PC-9 (cell line): ENCODE measurements around the gene PINLYP. TPM values are rescaled to one million over a fixed set of nuclear protein-coding genes. Genes with fewer than 3 reads are reported as not detected.

Experiments
- BruUV-seq: library from RNA; stranded (reverse); fragments of 400-500 nt; replicated peaks from 2 replicates; lab custom pipeline; 2021; lab: Mats Ljungman, UMichigan
- CTCF ChIA-PET: fragments of 300-600 bp; sonication (Branson Sonifier 250); formaldehyde crosslinking; loops from one replicate; lab custom pipeline; 2022; ENCODE audit warnings: antibody characterized with exemption; lab: Charles Lee
- POLR2A ChIA-PET: fragments of 300-600 bp; sonication (Branson Sonifier 250); formaldehyde crosslinking; loops from one replicate; lab custom pipeline; 2022; ENCODE audit warnings: antibody characterized with exemption; ENCODE audit not compliant: unreplicated experiment; lab: Charles Lee
- DNase-seq, 2 experiments: peaks; one replicate each; pipeline versions ENCODE4 v3.0.0 to v3.0.0-alpha.2; 2015 to 2022; ENCODE audit warnings: mixed read lengths in 1 of 2
- H2AFZ ChIP-seq: fragments of 200-600 bp; sonication (generic); 2 replicates; pipeline ENCODE4 v1.8.1; 2017; ENCODE audit warnings: antibody characterized with exemption
- H3F3A ChIP-seq: fragments of 200-600 bp; sonication (generic); 2 replicates; pipeline ENCODE4 v1.8.1; 2017; ENCODE audit warnings: antibody characterized with exemption, mild to moderate bottlenecking, low read depth; ENCODE audit not compliant: insufficient read depth
- H3K27ac ChIP-seq: fragments of 200-600 bp; sonication (generic); 2 replicates; pipeline ENCODE4 v1.6.1; 2016; ENCODE audit warnings: mixed run types
- H3K27me3 ChIP-seq: fragments of 200-600 bp; sonication (generic); 2 replicates; pipeline ENCODE4 v1.6.1; 2016; ENCODE audit warnings: low read depth, mixed run types; ENCODE audit not compliant: insufficient read depth
- H3K36me3 ChIP-seq: fragments of 200-600 bp; sonication (generic); 2 replicates; pipeline ENCODE4 v1.6.1; 2016; ENCODE audit warnings: low read depth, mixed run types
- H3K4me1 ChIP-seq: fragments of 200-600 bp; sonication (generic); replicated peaks from 2 replicates; pipeline ENCODE4 v1.6.1; 2016; ENCODE audit warnings: mixed run types; ENCODE audit not compliant: insufficient read depth
- H3K4me2 ChIP-seq: fragments of 200-600 bp; sonication (generic); 2 replicates; pipeline ENCODE4 v1.6.1; 2017; ENCODE audit warnings: mixed run types
- H3K4me3 ChIP-seq: fragments of 200-600 bp; sonication (generic); 2 replicates; pipeline ENCODE4 v1.6.1; 2016; ENCODE audit warnings: mixed run types
- H3K79me2 ChIP-seq: fragments of 200-600 bp; sonication (generic); 2 replicates; pipeline ENCODE4 v1.6.1; 2017; ENCODE audit warnings: low read depth, mixed run types
- H3K9me2 ChIP-seq: fragments of 200-600 bp; sonication (generic); 2 replicates; pipeline ENCODE4 v1.8.1; 2017; ENCODE audit warnings: mild to moderate bottlenecking; ENCODE audit not compliant: insufficient read depth
- H3K9me3 ChIP-seq: fragments of 200-600 bp; sonication (generic); 2 replicates; pipeline ENCODE4 v1.8.1; 2016; ENCODE audit warnings: low read depth; ENCODE audit not compliant: insufficient read depth
- H4K20me1 ChIP-seq: fragments of 200-600 bp; sonication (generic); 2 replicates; pipeline ENCODE4 v1.8.1; 2017; ENCODE audit not compliant: insufficient read depth
- CTCF ChIP-seq: fragments of 200-600 bp; sonication (generic); conservative IDR thresholded peaks from 2 replicates; pipeline ENCODE4 v1.6.1; 2017; ENCODE audit warnings: mixed run types, antibody characterized with exemption, mild to moderate bottlenecking, moderate library complexity
- EZH2 ChIP-seq: fragments of 200-600 bp; sonication (generic); IDR thresholded peaks from 2 replicates; pipeline ENCODE4 v1.8.0; 2017; ENCODE audit warnings: antibody characterized with exemption, low read depth
- intact Hi-C: fragments of 100-400 bp; cut with micrococcal nuclease; formaldehyde crosslinking; loops from one replicate; pipeline ENCODE4 v1.10.0; 2022; ENCODE audit not compliant: unreplicated experiment
- total RNA-seq: library from RNA; stranded (reverse); gene quantifications from 2 replicates; pipeline ENCODE4 v1.2.3, GENCODE V29; 2021

PINLYP gene
- total RNA-seq, 1 experiment from 2014 or later = 2.0 TPM

GRCh38 chr19:43526884-43527859 is 48.4 kb upstream of the PINLYP start, which contains the start of gene ETHE1:
Gene ETHE1 (minus strand): TSS chr19:43527201. CDS start chr19:43527177, 24 bp downstream.
- BruUV-seq = no TSS peak
- TF ChIP-seq CTCF (no peak), EZH2 (no peak)
- Histone ChIP-seq H3F3A (peaks cover 56% of the 10 kb centered on the region), H3K79me2 (peaks cover 45% of the 10 kb centered on the region), H3K36me3 (0 out of 2 replicates have a peak, but pooled peaks cover 7% of the 10 kb centered on the region), H3K27me3 (no peaks in the 10 kb centered on the region), H2AFZ (peak within 1 kb of the TSS; percentile 93), H3K27ac (peak within 1 kb of the TSS; percentile 46), H3K9me2 (no peaks in the 10 kb centered on the region), H3K4me1 (peaks cover 59% of the 10 kb centered on the region), H3K4me3 (peak within 1 kb of the TSS; percentile 97), H3K4me2 (peak within 1 kb of the TSS; percentile 87), H3K9me3 (no peaks in the 10 kb centered on the region), H4K20me1 (no peaks in the 10 kb centered on the region)
- ChIA-PET POLR2A (interaction anchor here (0.6 kb wide), 1 partner anchor 218 kb away, joined by 3 read pairs; no protein-coding TSS in a partner anchor), CTCF (interaction anchor here (0.6 to 0.7 kb wide), 3 partner anchors 25 to 123 kb away, joined by 3 to 9 read pairs (median 4); no protein-coding TSS in a partner anchor)
- DNase-seq = peak; percentile 37 to 81
- intact Hi-C loops = loop anchor here (5.0 kb wide), 1 partner anchor 50 kb away; the partner anchor contains the start of genes PINLYP and XRCC1

- Histone ChIP-seq H4K20me1 (no peaks in the 10 kb centered on the region), H3F3A (peaks cover 65% of the 10 kb centered on the region), H3K4me3 (no peak overlapping the region), H3K36me3 (0 out of 2 replicates have a peak, but pooled peaks cover 2% of the 10 kb centered on the region), H2AFZ (no peak overlapping the region), H3K27ac (no peak overlapping the region), H3K9me2 (no peaks in the 10 kb centered on the region), H3K79me2 (peaks cover 38% of the 10 kb centered on the region), H3K4me2 (peak overlapping the region; percentile 87; the same call in 1 of the 2 replicates), H3K4me1 (peaks cover 57% of the 10 kb centered on the region), H3K9me3 (no peaks in the 10 kb centered on the region), H3K27me3 (no peaks in the 10 kb centered on the region)
- DNase-seq = no peak
- no TSS peak for BruUV-seq
- intact Hi-C loops = loop anchor here (5.0 kb wide), 1 partner anchor 49 kb away; the partner anchor contains the start of genes PINLYP and XRCC1
- CTCF ChIA-PET = interaction anchor here (0.6 to 0.7 kb wide), 4 partner anchors 9 to 123 kb away, joined by 3 to 9 read pairs (median 4); no protein-coding TSS in a partner anchor
- POLR2A ChIA-PET = interaction anchor here (0.6 kb wide), 3 partner anchors 9 to 219 kb away, joined by 3 to 6 read pairs (median 4); partner anchors contain the start of gene IRGQ
- TF ChIP-seq CTCF (no peak), EZH2 (no peak)
Observed at GRCh38 chr19:43527860-43528622, 47.6 kb upstream of the PINLYP start.
